Fibroblast of lung (primary cell): Measurements from ENCODE around the gene BICRA. TPM values are rescaled to one million over a fixed set of nuclear protein-coding genes. Genes with fewer than 3 reads are reported as not detected.

ENCODE experiments used
- DNase-seq, 2 donors: peaks; one replicate each; pipeline versions ENCODE4 v3.0.0 to v3.0.0-alpha.2; 2010; ENCODE audit warnings: low read depth in 2 of 2
- H2AFZ ChIP-seq: 2 replicates; pipeline ENCODE4 v1.5.1; 2012; ENCODE audit warnings: low read length, control low read depth, inconsistent platforms
- H3K27ac ChIP-seq: 2 replicates; pipeline ENCODE4 v1.5.1; 2011; ENCODE audit warnings: low read length, control low read depth; ENCODE audit not compliant: insufficient read depth
- H3K27me3 ChIP-seq: 2 replicates; pipeline ENCODE4 v1.5.1; 2011; ENCODE audit warnings: mild to moderate bottlenecking, low read length; ENCODE audit not compliant: control insufficient read depth, insufficient read depth
- H3K36me3 ChIP-seq: 2 replicates; pipeline ENCODE4 v1.5.1; 2011; ENCODE audit warnings: low read length; ENCODE audit not compliant: control insufficient read depth, insufficient read depth
- H3K4me1 ChIP-seq: 2 replicates; pipeline ENCODE4 v1.5.1; 2011; ENCODE audit warnings: low read length; ENCODE audit not compliant: control insufficient read depth, insufficient read depth; ENCODE audit errors: extremely low read depth
- H3K4me2 ChIP-seq: 2 replicates; pipeline ENCODE4 v1.5.1; 2011; ENCODE audit warnings: low read length, control low read depth; ENCODE audit not compliant: insufficient read depth; ENCODE audit errors: extremely low read depth
- H3K4me3 ChIP-seq, 4 experiments: fragments of 200-600 bp in 1 of 4; sonication (generic) in 1 of 4; replicated peaks in 1 of 4; 2 replicates each; pipeline ENCODE4 v1.5.1; 2011 to 2016; ENCODE audit warnings: low read length in 4 of 4, low read depth in 3 of 4, mild to moderate bottlenecking in 3 of 4, control low read depth in 2 of 4, inconsistent platforms in 1 of 4, mixed read lengths in 1 of 4; ENCODE audit not compliant: insufficient read depth in 1 of 4; ENCODE audit errors: control extremely low read depth in 1 of 4
- H3K79me2 ChIP-seq: 2 replicates; pipeline ENCODE4 v1.5.1; 2012; ENCODE audit warnings: mild to moderate bottlenecking, low read length, inconsistent platforms; ENCODE audit not compliant: control insufficient read depth, insufficient read depth
- H3K9ac ChIP-seq: 2 replicates; pipeline ENCODE4 v1.5.1; 2011; ENCODE audit warnings: mild to moderate bottlenecking, low read length, control low read depth; ENCODE audit not compliant: insufficient read depth
- H3K9me3 ChIP-seq: 2 replicates; pipeline ENCODE4 v1.5.1; 2012; ENCODE audit warnings: low read depth, low read length; ENCODE audit not compliant: control insufficient read depth, insufficient read depth
- H4K20me1 ChIP-seq: 2 replicates; pipeline ENCODE4 v1.5.1; 2011; ENCODE audit warnings: low read length; ENCODE audit not compliant: control insufficient read depth, insufficient read depth; ENCODE audit errors: extremely low read depth
- EZH2 ChIP-seq: IDR thresholded peaks from 2 replicates; pipeline ENCODE4 v1.5.1; 2012; ENCODE audit warnings: low read length, control low read depth, mild to moderate bottlenecking; ENCODE audit errors: missing control alignments
- polyA plus RNA-seq, 2 donors: library from polyadenylated mRNA; depleted of rRNA in 1 of 2; stranded (reverse) in 1 of 2; unstranded in 1 of 2; fragments of >200 nt; gene quantifications; 2 replicates each; pipeline ENCODE4 v1.2.1, GENCODE V29; 2011 to 2012; ENCODE audit warnings: missing spikeins in 1 of 2
- total RNA-seq: library from RNA; depleted of rRNA; stranded (reverse); fragments of >200 nt; gene quantifications from 2 replicates; pipeline ENCODE4 v1.2.1, GENCODE V29; 2014
- TF ChIP-seq, protein P1 (sequence below), 2 donors: IDR thresholded peaks in 1 of 2; conservative IDR thresholded peaks in 1 of 2; 1 replicate in 1 of 2; 2 replicates in 1 of 2; pipeline ENCODE4 v1.5.1; 2011 to 2012; ENCODE audit warnings: low read length in 2 of 2, control low read depth in 1 of 2, inconsistent platforms in 1 of 2, low read depth in 1 of 2, mild to moderate bottlenecking in 1 of 2

The BICRA gene
- total and polyA plus RNA-seq, 2 donors (not counting 1 experiment from before 2014, with no cell fraction given): 0.44 to 3.8 TPM

DNA sequence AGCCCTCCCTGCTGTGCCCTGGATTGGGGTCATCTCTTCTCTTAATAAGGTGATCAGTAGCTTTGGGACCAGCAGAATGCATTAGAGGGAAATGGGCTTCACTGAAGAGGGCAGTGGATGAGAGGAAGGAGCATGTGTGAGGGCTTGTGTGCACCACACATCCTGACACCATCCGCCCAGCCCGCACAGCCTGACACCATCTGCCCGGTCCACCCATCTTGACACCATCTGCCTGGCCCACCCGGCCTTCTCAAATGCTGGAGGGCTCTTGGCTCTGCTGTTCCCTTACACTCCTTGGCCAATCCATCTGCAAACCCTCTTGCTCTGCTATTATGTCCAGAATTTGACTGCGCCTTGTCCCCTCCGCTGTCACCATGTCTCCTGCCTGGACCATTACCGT, 41.8 kb downstream of the BICRA start:
- no peak overlapping the region for H3K4me2 ChIP-seq
- no peak overlapping the region for H3K9ac ChIP-seq
- H3K4me3 ChIP-seq: no peak overlapping the region
- H4K20me1 ChIP-seq: peaks cover 2% of the 10 kb centered on the region
- H3K27me3 ChIP-seq: no peaks in the 10 kb centered on the region
- H3K9me3 ChIP-seq: no peaks in the 10 kb centered on the region
- no peak overlapping the region for H3K27ac ChIP-seq
- no peaks in the 10 kb centered on the region for H3K4me1 ChIP-seq
- H3K36me3 ChIP-seq: peaks cover 3% of the 10 kb centered on the region
- TF ChIP-seq, protein P1, sequence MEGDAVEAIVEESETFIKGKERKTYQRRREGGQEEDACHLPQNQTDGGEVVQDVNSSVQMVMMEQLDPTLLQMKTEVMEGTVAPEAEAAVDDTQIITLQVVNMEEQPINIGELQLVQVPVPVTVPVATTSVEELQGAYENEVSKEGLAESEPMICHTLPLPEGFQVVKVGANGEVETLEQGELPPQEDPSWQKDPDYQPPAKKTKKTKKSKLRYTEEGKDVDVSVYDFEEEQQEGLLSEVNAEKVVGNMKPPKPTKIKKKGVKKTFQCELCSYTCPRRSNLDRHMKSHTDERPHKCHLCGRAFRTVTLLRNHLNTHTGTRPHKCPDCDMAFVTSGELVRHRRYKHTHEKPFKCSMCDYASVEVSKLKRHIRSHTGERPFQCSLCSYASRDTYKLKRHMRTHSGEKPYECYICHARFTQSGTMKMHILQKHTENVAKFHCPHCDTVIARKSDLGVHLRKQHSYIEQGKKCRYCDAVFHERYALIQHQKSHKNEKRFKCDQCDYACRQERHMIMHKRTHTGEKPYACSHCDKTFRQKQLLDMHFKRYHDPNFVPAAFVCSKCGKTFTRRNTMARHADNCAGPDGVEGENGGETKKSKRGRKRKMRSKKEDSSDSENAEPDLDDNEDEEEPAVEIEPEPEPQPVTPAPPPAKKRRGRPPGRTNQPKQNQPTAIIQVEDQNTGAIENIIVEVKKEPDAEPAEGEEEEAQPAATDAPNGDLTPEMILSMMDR (conservative IDR thresholded peaks at IDR 0.05 in 1 of 2, IDR thresholded peaks at IDR 0.05 in 1 of 2; ENCODE audit: low read depth in 1 of 2, low read length in 2 of 2): no peak
- TF ChIP-seq EZH2: no peak
- no peak for DNase-seq
- H3K79me2 ChIP-seq: peaks cover 55% of the 10 kb centered on the region
- no peak overlapping the region for H2AFZ ChIP-seq

DNA sequence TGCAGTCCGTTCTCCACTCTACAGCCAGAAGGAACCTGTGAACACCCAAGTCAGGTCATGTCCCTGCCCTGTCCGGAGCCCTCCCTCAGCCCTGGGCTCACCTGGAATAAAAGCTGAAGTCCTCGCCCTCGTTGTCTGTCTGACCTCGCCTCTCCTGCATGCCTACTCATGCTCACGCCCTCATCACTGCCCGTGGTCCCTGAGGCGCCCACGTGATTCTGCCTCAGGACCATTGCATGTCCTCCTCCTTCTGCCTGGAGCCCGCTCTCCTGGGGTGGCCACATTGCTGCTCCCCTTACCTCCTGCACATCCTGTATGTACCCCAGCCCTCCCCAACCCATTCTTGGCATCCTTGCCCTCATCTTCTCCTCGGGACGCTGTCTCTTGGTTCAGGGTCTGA, 42.2 kb downstream of the BICRA start:
- no peaks in the 10 kb centered on the region for H3K4me1 ChIP-seq
- peaks cover 2% of the 10 kb centered on the region for H4K20me1 ChIP-seq
- no peak overlapping the region for H3K4me3 ChIP-seq
- no peak for DNase-seq
- peaks cover 53% of the 10 kb centered on the region for H3K79me2 ChIP-seq
- H3K36me3 ChIP-seq: peaks cover 3% of the 10 kb centered on the region
- H2AFZ ChIP-seq: no peak overlapping the region
- H3K9me3 ChIP-seq: no peaks in the 10 kb centered on the region
- H3K27ac ChIP-seq: no peak overlapping the region
- TF ChIP-seq EZH2: no peak
- TF ChIP-seq, protein P1 (conservative IDR thresholded peaks at IDR 0.05 in 1 of 2, IDR thresholded peaks at IDR 0.05 in 1 of 2; ENCODE audit: low read depth in 1 of 2, low read length in 2 of 2): no peak
- no peak overlapping the region for H3K9ac ChIP-seq
- H3K27me3 ChIP-seq: no peaks in the 10 kb centered on the region
- no peak overlapping the region for H3K4me2 ChIP-seq

DNA sequence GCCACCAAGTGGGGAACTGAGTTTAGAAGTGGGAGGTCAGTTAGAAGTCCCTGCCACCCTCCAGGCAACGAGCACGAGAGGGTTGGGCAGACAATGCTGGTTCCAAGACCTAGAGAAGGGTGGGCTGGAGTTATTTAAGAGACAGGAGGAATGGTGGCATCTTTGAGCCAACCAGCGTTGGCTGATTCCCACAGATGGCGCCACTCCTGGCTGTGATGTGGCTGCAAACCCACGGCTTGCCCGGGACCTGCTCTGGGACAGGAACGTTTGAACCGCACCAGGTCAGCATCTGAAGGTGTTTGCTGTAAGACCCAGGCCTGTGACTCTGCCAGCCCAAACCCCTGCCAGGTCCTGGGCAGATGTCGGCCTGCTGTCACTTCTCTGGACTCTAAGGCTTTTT, 42.8 kb downstream of the BICRA start:
- Histone ChIP-seq H3K27ac (no peak overlapping the region), H3K36me3 (peaks cover 2% of the 10 kb centered on the region), H3K27me3 (no peaks in the 10 kb centered on the region), H3K4me1 (no peaks in the 10 kb centered on the region), H3K9me3 (no peaks in the 10 kb centered on the region), H3K79me2 (peaks cover 51% of the 10 kb centered on the region), H4K20me1 (peaks cover 2% of the 10 kb centered on the region), H2AFZ (no peak overlapping the region), H3K9ac (no peak overlapping the region), H3K4me3 (no peak overlapping the region), H3K4me2 (no peak overlapping the region)
- TF ChIP-seq EZH2: no peak
- TF ChIP-seq, protein P1 (conservative IDR thresholded peaks at IDR 0.05 in 1 of 2, IDR thresholded peaks at IDR 0.05 in 1 of 2; ENCODE audit: low read depth in 1 of 2, low read length in 2 of 2): no peak
- DNase-seq: no peak
